Measurements from ENCODE around the gene UQCRC1. TPM values are rescaled to one million over a fixed set of nuclear protein-coding genes. Genes with fewer than 3 reads are reported as not detected.

Gene UQCRC1
- total RNA-seq, 1 donor from 2014 or later: 190 TPM

- Mint-ChIP-seq H3K27me3 (ENCODE audit: low read depth, unreplicated experiment) (peaks cover 14% of the 10 kb centered on the region), H3K4me1 (ENCODE audit: low read depth, unreplicated experiment) (no peaks in the 10 kb centered on the region), H3K4me3 (ENCODE audit: unreplicated experiment) (no peak overlapping the region), H3K36me3 (ENCODE audit: low read depth, unreplicated experiment) (peaks cover 42% of the 10 kb centered on the region), H3K9me3 (ENCODE audit: unreplicated experiment) (peaks cover 2% of the 10 kb centered on the region), H3K27ac (ENCODE audit: unreplicated experiment) (no peak overlapping the region)
- no peak overlapping the region for H3K4me2 ChIP-seq (ENCODE audit: low read length)
- no peak overlapping the region for H3K27ac ChIP-seq (ENCODE audit: low read depth, low read length)
- no peak overlapping the region for H2AFZ ChIP-seq (ENCODE audit: low read depth, low read length)
- peaks cover 73% of the 10 kb centered on the region for H4K20me1 ChIP-seq (ENCODE audit: insufficient read depth, low read length)
- H3K4me3 ChIP-seq (ENCODE audit: insufficient read depth, low read depth, low read length): no peak overlapping the region
- no peaks in the 10 kb centered on the region for H3K9me3 ChIP-seq (ENCODE audit: insufficient read depth, low read depth, low read length)
- FAIRE-seq (no peak), DNase-seq (ENCODE audit: low read depth) (no peak)
- peaks cover 7% of the 10 kb centered on the region for H3K4me1 ChIP-seq (ENCODE audit: insufficient read depth, low read length)
- H3K27me3 ChIP-seq (ENCODE audit: insufficient read depth, low read length): no peaks in the 10 kb centered on the region
- no peak overlapping the region for H3K9ac ChIP-seq (ENCODE audit: low read length)
- H3K79me2 ChIP-seq (ENCODE audit: insufficient read depth, low read length): peaks cover 36% of the 10 kb centered on the region
- TF ChIP-seq EZH2 (IDR thresholded peaks at IDR 0.05; ENCODE audit: insufficient read depth, low read length) (no peak), CTCF (IDR thresholded peaks at IDR 0.05; ENCODE audit: insufficient read depth, low read depth, low read length) (no peak)
- peaks cover 9% of the 10 kb centered on the region for H3K36me3 ChIP-seq (ENCODE audit: insufficient read depth, low read length)
Observed at GRCh38 chr3:48588230-48588629, 21.2 kb downstream of the UQCRC1 start.

DNA sequence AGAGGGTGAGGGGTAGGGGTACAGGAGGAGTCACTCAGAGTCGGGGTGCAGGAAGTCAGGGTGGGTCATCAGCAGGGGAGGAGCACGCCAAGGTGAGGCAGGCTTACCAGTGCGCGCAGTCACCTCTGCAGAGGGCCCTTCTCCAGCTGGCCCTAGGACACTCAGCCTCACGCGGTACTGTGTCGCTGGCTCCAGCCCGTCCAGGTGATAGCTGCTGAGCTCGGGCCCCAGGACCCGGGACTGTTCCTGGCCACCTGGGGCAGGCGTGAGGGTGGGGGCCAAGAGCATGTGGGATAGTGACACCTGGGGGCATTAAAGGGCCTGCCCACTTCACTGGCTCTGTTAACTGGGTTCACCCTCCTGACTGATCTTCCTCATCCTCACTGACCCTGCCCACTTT lies 21.8 kb downstream of the UQCRC1 start:
- DNase-seq (ENCODE audit: low read depth): no peak
- Histone ChIP-seq H3K79me2 (ENCODE audit: insufficient read depth, low read length) (peaks cover 30% of the 10 kb centered on the region), H3K27me3 (ENCODE audit: insufficient read depth, low read length) (no peaks in the 10 kb centered on the region), H4K20me1 (ENCODE audit: insufficient read depth, low read length) (peaks cover 74% of the 10 kb centered on the region), H3K9me3 (ENCODE audit: insufficient read depth, low read depth, low read length) (no peaks in the 10 kb centered on the region), H2AFZ (ENCODE audit: low read depth, low read length) (no peak overlapping the region), H3K4me1 (ENCODE audit: insufficient read depth, low read length) (peaks cover 2% of the 10 kb centered on the region), H3K9ac (ENCODE audit: low read length) (no peak overlapping the region), H3K36me3 (ENCODE audit: insufficient read depth, low read length) (peaks cover 10% of the 10 kb centered on the region), H3K4me2 (ENCODE audit: low read length) (no peak overlapping the region), H3K4me3 (ENCODE audit: insufficient read depth, low read depth, low read length) (no peak overlapping the region), H3K27ac (ENCODE audit: low read depth, low read length) (no peak overlapping the region)
- Mint-ChIP-seq H3K27ac (ENCODE audit: unreplicated experiment) (no peak overlapping the region), H3K4me1 (ENCODE audit: low read depth, unreplicated experiment) (no peaks in the 10 kb centered on the region), H3K9me3 (ENCODE audit: unreplicated experiment) (peaks cover under 1% of the 10 kb centered on the region), H3K27me3 (ENCODE audit: low read depth, unreplicated experiment) (peaks cover 15% of the 10 kb centered on the region), H3K36me3 (ENCODE audit: low read depth, unreplicated experiment) (peaks cover 38% of the 10 kb centered on the region), H3K4me3 (ENCODE audit: unreplicated experiment) (no peak overlapping the region)
- TF ChIP-seq EZH2 (IDR thresholded peaks at IDR 0.05; ENCODE audit: insufficient read depth, low read length): no peak
- no peak for TF ChIP-seq CTCF (IDR thresholded peaks at IDR 0.05; ENCODE audit: insufficient read depth, low read depth, low read length)
- no peak for FAIRE-seq

- H4K20me1 ChIP-seq (ENCODE audit: insufficient read depth, low read length): peaks cover 61% of the 10 kb centered on the region
- Mint-ChIP-seq H3K4me1 (ENCODE audit: low read depth, unreplicated experiment) (no peaks in the 10 kb centered on the region), H3K27me3 (ENCODE audit: low read depth, unreplicated experiment) (peaks cover 15% of the 10 kb centered on the region), H3K27ac (ENCODE audit: unreplicated experiment) (no peak overlapping the region), H3K36me3 (ENCODE audit: low read depth, unreplicated experiment) (peaks cover 44% of the 10 kb centered on the region), H3K9me3 (ENCODE audit: unreplicated experiment) (no peaks in the 10 kb centered on the region), H3K4me3 (ENCODE audit: unreplicated experiment) (no peak overlapping the region)
- H3K27ac ChIP-seq (ENCODE audit: low read depth, low read length): no peak overlapping the region
- no peaks in the 10 kb centered on the region for H3K4me1 ChIP-seq (ENCODE audit: insufficient read depth, low read length)
- H3K4me3 ChIP-seq (ENCODE audit: insufficient read depth, low read depth, low read length): no peak overlapping the region
- DNase-seq (ENCODE audit: low read depth) (no peak), FAIRE-seq (no peak)
- TF ChIP-seq EZH2 (IDR thresholded peaks at IDR 0.05; ENCODE audit: insufficient read depth, low read length) (no peak), CTCF (IDR thresholded peaks at IDR 0.05; ENCODE audit: insufficient read depth, low read depth, low read length) (no peak)
- H3K9me3 ChIP-seq (ENCODE audit: insufficient read depth, low read depth, low read length): no peaks in the 10 kb centered on the region
- peaks cover 18% of the 10 kb centered on the region for H3K36me3 ChIP-seq (ENCODE audit: insufficient read depth, low read length)
- H3K9ac ChIP-seq (ENCODE audit: low read length): no peak overlapping the region
- peaks cover 10% of the 10 kb centered on the region for H3K79me2 ChIP-seq (ENCODE audit: insufficient read depth, low read length)
- H3K27me3 ChIP-seq (ENCODE audit: insufficient read depth, low read length): no peaks in the 10 kb centered on the region
- no peak overlapping the region for H2AFZ ChIP-seq (ENCODE audit: low read depth, low read length)
- H3K4me2 ChIP-seq (ENCODE audit: low read length): no peak overlapping the region
Observed at GRCh38 chr3:48585411-48585810, 24.0 kb downstream of the UQCRC1 start.

Measured in astrocyte (in vitro differentiated cells and primary cell).